Ureter (tissue), 1 donor: ENCODE measurements around the gene ECT2L. TPM values are rescaled to one million over a fixed set of nuclear protein-coding genes. Genes with fewer than 3 reads are reported as not detected.

Source experiments
- DNase-seq: peaks from one replicate; pipeline ENCODE4 v3.0.0-alpha.2; 2020; ENCODE audit warnings: low spot score
- total RNA-seq: library from RNA; stranded (reverse); gene quantifications from one replicate; pipeline ENCODE4 v1.2.4, GENCODE V29; 2023
- donor health status: DM: yes; HTN: yes; CAD: no.

ECT2L gene
- total RNA-seq, 1 donor from 2014 or later, result 0.18 TPM

DNA sequence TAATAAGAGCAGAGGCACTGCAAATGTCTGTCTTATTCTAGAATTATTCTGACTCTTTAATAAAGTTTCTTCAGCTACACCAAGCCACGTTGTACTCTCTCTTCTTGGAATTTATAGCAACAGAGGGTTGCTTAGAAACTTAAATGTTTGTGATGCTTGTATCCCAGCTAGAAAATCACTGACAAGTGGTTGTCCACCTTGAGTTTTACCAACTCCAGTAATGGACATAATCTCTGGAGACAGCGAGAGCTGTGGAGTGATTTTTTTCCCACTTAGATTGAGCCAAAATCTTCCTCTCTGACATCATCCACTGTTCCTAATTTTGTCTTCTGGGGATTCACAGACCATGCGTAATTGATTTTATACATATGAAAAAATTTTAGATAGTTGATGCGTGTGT, 8.0 kb downstream of the ECT2L start:
- no peak for DNase-seq

DNA sequence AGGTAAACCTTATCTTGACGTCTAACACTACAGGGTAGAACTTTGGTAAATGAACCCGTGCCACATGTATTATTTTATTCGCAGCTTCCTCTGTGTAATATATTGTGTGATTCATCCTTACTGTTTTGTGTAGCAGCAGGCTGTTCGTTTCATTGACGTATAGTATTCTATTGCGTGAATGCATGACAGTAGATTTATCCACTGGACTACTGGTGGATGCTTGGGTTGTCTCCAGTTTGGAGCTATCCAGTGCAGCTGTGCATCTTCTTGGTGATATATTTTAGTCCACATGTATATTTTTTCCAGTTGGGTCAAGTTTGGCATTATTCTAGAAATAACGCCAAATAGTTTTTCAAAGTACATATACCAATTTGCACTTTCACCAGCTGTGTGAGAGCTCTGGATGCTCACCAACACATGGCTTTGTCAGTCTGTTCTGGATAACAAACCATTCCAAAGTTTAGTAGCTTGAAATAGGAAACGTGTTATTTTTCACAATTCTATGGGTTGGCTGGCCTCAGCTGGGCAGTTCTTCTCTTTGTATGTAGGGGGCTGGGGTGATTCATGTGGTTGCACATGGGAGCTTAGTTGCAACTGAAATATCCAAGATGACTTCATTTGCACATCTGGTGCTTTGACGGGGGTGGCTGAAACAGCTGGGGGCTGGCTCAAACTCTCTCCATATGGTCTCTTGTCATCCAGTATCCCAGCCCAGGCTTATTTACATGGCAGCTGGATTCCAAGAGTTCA, 9.3 kb downstream of the ECT2L start:
- DNase-seq, result no peak

DNA sequence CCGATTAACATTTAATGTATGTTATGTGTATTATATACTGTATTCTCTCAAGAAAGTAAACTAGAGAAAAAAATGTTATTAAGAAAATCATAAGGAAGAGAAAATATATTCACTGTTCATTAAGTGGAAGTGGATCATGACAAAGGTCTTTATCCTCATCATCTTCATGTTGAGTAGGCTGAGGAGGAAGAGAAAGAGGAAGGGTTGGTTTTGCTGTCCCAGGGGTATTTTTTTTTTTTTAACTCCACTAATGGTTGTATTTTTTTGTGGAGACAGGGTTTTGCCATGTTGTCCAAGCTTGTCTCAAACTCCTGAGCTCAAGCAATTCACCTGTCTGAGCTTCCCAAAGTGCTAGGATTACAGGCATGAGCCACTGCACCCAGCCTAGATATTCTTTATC, 11.0 kb downstream of the ECT2L start:
- no peak for DNase-seq

DNA sequence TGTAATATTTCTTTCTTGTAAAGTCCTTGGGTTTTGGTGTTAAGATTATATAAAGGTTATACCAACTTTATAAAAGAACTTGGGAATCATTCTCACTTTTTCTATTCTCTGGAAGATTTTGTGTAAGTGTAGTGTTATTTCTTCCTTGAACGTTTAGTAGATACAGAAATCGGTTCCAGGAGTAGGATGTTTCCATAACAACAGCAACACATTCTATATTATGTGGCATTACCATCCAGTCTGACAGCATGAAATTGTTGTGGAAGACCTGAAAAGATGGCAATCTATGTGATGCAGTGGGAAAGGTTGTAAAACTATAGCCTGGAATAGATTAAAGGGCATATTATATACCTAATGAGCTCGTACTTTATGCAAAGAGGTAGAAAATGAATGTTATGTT, 13.8 kb downstream of the ECT2L start:
- no peak for DNase-seq

DNA sequence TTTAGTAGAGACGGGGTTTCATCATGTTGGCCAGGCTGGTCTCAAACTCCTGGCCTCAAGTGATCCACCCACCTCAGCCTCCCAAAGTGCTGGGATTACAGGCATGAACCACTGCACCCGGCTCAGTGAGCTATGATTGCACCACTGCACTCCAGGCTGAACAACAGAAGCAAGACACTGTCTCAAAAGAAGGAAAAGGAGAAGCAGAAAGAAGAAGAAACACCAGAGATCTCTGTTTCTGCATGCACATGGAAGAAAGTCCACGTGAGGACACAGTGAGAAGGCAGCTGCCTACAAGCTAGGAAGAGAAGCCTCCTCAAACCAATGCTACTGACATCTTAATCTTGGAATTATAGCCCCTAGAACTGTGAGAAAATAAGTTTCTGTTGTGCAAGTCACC, 16.0 kb downstream of the ECT2L start:
- DNase-seq, result no peak

DNA sequence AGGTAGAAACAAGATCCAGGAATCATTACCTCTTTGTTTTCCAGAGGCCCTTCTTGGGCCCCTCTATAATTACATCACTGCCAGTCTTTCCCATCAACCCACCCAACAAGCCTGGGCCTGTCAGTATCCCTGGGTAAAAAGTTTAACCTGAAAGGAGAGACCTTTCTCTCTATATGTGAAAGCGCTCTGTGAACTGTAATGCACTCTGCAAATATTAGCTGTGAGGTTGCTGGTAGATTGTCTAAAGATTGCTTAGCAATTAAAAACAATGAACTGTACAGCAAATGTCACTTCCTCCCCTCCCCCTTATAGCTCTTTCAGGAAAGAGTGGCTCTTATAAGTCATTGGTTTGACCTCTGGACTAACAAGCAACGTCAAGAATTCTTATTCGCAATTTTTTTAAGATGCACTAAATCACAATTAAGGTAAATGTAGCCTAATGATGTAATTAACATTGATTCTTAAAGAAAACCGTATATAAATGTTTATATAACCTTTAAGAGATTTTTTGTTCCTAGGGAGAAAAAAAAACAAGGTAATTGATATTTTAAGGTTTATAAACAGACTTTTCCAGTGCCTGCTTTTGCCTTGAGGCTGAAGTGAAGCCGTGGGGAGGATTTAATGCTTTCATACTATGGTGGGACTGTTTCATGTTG, 18.4 kb downstream of the ECT2L start:
- no peak for DNase-seq

DNA sequence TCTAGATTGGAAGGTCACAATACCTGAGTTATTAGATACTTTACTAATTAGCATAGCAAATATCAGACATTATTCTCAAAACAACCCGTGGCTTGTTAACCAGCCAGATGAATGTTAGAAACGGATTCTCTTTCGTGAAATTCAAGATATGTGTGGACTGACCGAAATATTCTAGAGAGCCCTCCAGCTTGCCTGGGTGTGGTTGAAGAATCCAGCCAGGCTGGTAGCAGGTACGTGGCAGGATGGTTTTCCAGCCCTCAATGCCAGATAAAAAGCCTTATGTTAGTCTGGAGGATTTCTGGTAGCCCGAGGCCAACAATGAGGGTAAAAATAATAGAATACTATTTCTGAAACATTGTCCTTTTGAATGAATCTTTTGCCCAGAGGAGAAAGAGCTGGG, 19.3 kb downstream of the ECT2L start:
- no peak for DNase-seq

DNA sequence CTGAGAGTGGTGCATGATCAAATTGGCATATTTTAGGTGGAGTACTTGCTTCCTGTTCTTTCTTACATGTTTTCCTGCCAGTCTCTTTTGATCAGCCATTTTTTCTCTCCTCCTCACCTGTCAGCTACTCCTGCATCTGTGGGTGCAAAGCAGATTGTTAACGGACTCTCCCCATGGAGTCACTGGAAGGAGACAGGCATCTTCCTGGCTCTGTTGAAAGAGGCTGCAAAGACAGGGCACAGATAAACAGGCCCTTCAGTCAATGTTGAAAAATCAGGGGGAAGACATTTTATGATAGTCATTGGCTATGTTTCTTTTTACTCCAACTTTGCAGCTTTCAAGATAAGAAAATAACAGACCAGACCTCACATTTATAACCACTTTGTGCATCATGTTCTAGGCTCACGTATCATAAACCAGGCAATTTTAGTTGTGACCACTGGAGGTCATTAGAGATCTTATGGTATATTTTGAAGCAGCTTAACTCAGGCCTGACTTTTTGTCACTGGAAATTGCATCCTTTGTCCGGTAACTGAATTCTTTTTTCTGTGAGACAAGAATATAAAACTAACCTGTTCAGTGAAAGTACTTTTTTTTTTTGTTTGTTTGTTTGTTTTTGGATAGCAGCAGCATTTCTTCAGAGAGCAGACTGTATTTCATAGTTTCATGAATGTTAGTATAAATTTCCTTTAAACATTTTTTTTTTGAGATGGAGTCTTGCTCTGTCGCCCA, 20.1 kb downstream of the ECT2L start:
- DNase-seq, result no peak

DNA sequence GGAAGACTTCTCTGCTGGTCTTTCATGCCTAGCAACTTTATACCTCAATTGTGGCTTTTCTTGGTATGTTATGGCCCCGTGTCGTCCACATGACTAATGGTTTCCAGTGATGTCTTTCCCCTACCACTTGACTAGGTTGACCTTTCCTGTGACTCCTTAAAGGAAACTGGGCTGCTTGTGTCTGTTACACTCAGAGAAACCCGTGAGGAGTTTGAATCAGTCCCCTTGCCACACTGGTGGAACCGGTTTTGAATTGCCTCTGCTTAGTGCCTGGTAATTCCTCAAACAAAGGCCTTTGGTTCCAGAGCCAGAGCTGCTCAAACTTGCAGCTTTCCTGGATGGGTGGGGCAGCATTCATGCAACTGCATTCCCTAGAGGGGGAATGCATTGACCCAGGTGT, 21.9 kb downstream of the ECT2L start:
- peak; percentile 92 for DNase-seq

DNA sequence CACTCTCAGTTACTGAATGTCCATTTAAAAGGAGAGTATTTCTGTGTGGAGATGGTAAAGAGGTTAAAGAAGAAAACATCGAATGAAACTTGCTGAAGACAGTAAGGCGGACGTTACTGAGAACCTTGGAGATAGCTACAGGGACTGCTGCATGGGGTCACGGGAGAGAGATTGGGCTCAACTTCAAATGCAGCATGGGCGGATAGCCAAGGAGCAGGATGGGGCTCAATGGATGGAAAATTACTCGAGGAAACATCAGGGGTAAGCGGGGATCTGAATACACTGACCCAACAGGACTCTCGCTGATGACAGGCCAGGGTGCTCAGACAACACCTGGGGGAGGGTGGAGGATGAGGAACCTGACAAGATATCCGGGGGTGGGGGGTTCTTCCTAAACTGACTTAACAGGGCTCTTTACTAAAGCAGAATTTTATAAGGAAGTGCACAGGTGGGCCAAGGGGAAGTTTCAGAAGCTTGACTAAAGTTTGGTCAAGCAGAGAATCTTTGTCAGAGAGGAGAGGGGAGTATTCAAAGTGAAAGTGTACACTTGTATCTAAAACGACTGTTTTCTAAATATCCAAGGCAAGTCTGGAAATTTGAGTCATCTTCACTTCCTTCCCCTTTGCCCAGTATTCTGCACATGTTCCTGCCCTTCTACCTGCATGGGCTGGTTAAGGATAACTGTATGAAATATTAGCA, 22.8 kb downstream of the ECT2L start:
- DNase-seq, result no peak

DNA sequence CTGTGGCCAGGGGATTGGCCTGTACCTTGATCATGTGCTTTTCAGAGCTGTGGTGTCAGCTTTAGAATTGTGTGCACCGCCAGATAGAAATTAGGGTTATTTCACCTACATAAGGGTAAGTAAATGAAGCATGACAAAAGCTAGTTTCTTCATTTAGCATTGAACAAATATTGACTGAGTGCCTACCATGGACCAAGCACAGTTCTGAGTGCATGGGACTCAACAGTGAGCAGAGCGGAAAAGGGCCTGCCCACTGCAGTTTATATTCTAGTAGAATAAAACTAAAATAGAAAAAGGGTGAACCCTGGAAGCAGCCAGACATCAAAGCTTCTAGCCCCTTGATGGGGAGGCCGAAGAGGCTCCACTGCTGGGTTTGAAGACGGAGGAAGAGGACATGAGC, 25.6 kb downstream of the ECT2L start:
- no peak for DNase-seq

DNA sequence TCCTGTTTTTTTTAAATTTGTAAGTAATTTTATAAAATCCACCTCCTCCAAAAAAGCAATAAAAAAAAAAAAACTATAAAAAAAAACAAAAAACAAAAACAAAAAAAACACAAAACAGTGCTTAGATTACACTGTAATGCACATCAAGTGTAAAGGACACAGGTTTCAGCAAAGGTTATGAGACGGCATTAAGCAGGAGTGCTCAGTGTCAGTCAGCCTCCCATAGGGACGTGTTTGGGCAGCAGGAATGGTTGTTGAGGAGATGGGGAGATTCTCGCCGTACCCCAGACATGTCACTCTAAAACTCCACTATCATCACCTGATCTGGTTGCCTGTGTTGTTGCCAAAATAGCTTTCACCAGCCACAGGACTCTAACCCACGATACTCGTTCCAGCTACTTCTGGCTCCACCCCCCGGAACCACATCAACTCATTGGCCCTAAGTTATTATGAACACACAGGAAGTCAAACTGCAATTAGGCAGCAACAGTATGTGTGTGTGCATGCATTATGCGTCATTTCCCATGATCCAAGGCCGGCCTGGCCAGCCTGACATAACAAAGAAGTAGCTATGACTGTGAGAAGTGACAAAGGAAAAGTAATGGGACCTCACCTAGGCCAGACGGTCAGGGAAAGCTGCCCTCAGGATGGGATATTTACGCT, 28.7 kb downstream of the ECT2L start:
- no peak for DNase-seq

DNA sequence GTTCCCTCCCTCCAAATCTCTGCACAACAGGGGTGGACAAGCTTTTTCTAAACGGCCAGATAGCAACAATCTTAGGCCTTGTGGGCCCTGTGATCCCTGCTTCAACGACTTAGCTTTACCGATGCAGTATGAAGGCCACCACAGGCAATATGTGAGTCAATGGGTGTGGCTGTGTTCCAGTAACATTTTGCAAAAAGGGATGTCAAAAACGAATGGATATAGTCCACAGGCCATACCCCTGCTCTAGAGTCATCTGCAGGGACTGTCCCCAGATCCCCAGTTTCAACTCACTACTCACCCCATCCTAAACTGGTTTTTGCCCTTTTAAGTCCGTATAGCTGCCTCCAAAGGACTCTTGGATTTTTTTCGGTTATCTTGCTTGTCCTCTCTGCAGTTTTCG, 34.4 kb downstream of the ECT2L start:
- no peak for DNase-seq

DNA sequence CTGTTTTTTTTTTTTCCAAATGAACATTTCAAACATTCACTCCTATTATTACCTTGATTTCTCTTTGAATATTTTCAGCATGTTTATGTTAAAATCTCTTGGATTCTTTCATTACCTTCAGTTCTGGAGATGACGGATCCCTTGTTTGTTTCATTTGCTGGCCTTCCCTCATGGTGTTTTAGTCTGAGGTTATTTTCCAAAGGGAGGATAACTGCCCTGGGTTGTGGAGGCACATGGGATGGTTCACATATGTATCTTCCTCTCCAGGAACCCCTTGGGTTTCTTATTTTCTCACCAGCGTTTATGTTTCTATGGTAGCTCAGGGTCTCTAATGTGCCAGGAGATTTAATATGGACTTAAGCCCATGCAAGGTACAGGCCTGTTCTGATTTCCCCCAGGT, 36.3 kb downstream of the ECT2L start:
- DNase-seq, result no peak

DNA sequence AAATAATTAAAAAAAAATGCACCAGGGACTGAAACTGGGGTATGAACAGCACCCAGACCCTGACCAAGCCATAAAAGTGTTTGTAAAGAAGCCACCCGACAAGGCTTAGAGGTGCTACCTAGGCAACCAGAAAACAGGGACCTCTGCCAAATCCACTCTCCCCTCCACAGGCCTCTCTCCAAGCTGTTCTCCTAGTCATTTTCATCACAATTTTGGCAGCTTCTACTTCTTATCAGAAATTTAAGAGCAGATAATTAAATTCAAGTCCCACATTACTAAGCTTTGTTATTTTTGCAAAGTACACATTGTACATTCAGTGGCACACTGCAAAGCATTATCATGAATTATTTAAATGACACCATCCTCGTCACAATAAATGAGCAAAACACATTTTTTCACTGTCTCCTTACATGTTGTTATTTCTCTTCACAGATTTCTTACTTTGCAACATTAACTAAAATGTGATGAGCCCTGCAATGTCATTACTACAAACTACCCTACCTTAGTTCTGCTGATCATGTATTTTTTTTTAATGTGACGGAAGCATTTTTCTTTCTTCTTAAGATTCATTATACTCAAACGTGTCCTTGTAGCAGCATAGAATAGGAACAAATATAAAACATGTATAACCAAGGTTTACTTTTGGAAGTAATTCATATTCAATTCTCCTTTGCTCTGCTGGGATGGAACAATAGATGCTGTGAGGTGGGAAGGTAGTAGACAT, 38.1 kb downstream of the ECT2L start:
- no peak for DNase-seq

DNA sequence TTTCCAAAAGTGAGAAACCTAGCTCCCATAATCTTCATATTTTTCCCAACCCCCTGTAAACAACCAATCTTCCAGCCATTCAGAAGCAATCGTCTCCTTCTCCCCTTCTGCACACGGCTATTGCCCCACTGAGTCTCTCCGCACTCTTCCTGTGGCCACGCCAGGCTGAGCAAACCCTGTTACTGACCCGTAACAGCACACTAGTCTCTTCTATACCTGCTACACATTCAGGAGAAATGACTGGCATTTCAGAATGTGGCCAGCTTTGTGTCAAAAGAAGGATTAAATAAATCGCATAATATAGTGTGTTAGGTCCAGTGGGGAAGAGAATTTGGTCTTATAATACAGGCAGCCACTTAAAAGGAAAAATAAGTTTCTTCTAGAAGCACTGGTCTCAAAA, 41.4 kb downstream of the ECT2L start:
- no peak for DNase-seq

DNA sequence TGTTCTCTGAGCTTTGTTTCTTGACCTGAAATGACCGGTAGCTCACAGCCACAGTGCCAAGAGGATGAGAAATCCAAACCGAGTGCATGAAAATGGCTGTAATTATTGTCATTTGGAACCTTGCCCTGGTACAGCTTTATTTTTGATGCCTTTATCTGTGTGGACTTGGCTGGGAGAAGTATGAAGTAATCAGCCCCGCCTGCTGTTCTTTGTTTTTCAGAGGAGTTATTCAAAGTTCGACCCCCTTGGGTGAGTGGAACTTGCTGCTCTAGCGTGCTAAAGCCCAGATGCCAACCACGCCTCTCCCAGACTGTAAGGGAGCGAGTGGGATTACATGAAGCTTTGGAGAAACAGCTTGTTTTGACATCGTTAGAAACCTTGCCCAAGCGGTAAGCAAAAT, 48.3 kb downstream of the ECT2L start:
- DNase-seq, result no peak

DNA sequence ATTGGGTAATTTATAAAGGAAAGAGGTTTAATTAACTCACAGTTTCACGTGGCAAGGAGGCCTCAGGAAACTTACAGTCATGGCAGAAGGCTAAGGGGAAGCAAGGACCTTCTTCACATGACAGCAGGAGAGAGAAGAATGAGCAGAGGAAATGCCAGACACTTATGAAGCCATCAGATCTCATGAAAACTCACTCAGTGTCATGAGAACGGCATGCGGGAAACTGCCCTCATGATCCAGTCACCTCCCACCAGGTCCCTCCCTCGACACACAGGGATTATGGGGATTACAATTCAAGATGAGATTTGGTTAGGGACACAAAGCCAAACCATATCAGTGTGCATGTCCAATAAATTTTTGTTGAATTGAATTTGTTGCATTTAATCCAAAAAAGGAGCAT, 52.0 kb downstream of the ECT2L start:
- DNase-seq, result no peak

DNA sequence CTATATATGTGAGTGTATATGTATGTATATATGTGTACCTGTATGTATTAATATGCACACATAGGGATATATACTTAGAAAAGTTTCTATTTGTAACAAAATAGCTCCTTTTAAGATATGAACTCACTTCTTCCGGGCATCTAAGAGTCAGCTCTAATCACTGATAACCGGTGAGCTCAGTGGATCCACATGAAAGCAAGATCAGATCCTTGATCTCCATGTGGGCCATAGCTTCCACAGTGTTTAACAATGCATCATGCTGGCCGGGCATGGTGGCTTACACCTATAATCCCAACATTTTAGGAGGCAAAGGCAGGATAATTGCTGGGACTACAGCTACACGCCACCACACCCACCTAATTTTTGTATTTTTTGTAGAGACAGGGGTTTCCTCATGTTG, 52.6 kb downstream of the ECT2L start:
- DNase-seq, result no peak

DNA sequence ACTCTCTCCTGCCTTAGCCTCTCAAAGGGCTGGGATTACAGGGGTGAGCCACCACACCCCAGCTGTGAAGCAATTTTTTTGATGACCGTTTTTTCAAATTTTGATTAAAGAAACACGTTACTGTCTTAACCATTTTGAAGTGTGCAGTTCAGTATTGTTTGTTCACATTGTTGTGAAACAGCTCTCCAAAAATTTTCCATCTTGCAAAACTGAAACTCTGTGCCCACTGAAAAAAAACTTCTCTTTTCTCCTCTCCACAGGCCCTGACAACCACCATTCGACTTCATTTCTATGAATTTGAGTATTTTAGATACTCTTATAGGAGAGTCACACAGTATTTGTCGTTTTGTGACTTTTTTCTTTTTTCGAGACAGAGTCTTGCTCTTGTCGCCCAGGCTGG, 53.9 kb downstream of the ECT2L start:
- DNase-seq, result no peak

DNA sequence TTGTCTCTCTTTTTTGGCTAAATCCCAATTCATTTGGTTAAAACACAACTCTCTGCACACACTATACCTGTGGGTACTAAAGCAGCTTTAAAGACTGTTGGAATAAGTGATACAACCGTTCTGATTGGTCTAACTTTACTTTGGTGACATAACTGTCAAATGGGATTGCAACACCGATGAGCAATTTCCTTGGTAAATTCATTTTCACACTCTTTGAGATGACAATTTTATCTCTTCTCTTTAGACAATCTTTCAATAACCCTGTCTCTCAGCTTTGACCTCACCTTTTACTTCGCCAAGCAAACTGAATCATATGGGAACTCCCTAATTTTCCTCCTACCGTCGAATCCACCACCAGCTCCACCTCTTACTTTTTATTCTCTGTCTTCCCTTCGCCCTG, 60.8 kb downstream of the ECT2L start:
- DNase-seq, result no peak
